Mesothelial cell of epicardium (in vitro differentiated cells): ENCODE data around the gene ARMC9. TPM values are rescaled to one million over a fixed set of nuclear protein-coding genes. Genes with fewer than 3 reads are reported as not detected.
"Not testable (repeated sequence)": the region's sequence is repeated elsewhere in the genome, so short reads cannot be mapped to it uniquely, and the experiment has no call there.

Experiments
- DNase-seq, 2 experiments: peaks; one replicate each; pipeline ENCODE4 v3.0.0; 2021; ENCODE audit warnings: low spot score in 2 of 2; ENCODE audit not compliant: unreplicated experiment in 2 of 2
- H3K27ac Mint-ChIP-seq: 2 replicates; pipeline ENCODE4 v1.8.0; 2021; ENCODE audit warnings: mixed read lengths
- H3K27me3 Mint-ChIP-seq: 2 replicates; pipeline ENCODE4 v1.8.0; 2021; ENCODE audit warnings: low read depth, mixed read lengths
- H3K36me3 Mint-ChIP-seq: 2 replicates; pipeline ENCODE4 v1.8.0; 2021; ENCODE audit warnings: mixed read lengths
- H3K4me1 Mint-ChIP-seq: 2 replicates; pipeline ENCODE4 v1.8.0; 2021; ENCODE audit warnings: mixed read lengths
- H3K4me3 Mint-ChIP-seq: 2 replicates; pipeline ENCODE4 v1.8.0; 2021; ENCODE audit warnings: mild to moderate bottlenecking, moderate library complexity, mixed read lengths
- H3K9me3 Mint-ChIP-seq: 2 replicates; pipeline ENCODE4 v1.8.0; 2021; ENCODE audit warnings: mixed read lengths
- CTCF ChIP-seq: fragments of 200-600 bp; sonication (generic); IDR thresholded peaks from one replicate; pipeline ENCODE4 v1.5.0; 2021; ENCODE audit warnings: antibody characterized with exemption; ENCODE audit not compliant: unreplicated experiment
- total RNA-seq: library from RNA; stranded (reverse); gene quantifications from 3 replicates; pipeline ENCODE4 v1.2.1, GENCODE V29; 2021

ARMC9 gene
- total RNA-seq, 1 donor from 2014 or later = 52.3 TPM

- H3K9me3 Mint-ChIP-seq = no peaks in the 10 kb centered on the region
- H3K27me3 Mint-ChIP-seq = no peaks in the 10 kb centered on the region
- H3K4me3 Mint-ChIP-seq = no peak overlapping the region
- TF ChIP-seq CTCF = no peak
- no peak for DNase-seq
- peak overlapping the region; percentile 30 for H3K27ac Mint-ChIP-seq
- H3K36me3 Mint-ChIP-seq = peaks cover 15% of the 10 kb centered on the region
- H3K4me1 Mint-ChIP-seq = no peaks in the 10 kb centered on the region
Measured at GRCh38 chr2:231298091-231298490, 99.7 kb downstream of the ARMC9 start.

- H3K9me3 Mint-ChIP-seq = no peaks in the 10 kb centered on the region
- TF ChIP-seq CTCF = no peak
- no peaks in the 10 kb centered on the region for H3K27me3 Mint-ChIP-seq
- DNase-seq = no peak
- H3K4me1 Mint-ChIP-seq = no peaks in the 10 kb centered on the region
- no peak overlapping the region for H3K4me3 Mint-ChIP-seq
- H3K27ac Mint-ChIP-seq = no peak overlapping the region
- H3K36me3 Mint-ChIP-seq = peaks cover 15% of the 10 kb centered on the region
Measured at GRCh38 chr2:231299267-231299666, 100.8 kb downstream of the ARMC9 start.

GRCh38 chr2:231300020-231300721 is 101.7 kb downstream of the ARMC9 start:
- peaks cover 13% of the 10 kb centered on the region for H3K36me3 Mint-ChIP-seq
- no peak for DNase-seq

GRCh38 chr2:231300722-231301076 is 102.3 kb downstream of the ARMC9 start:
- no peak overlapping the region for H3K27ac Mint-ChIP-seq
- no peaks in the 10 kb centered on the region for H3K4me1 Mint-ChIP-seq
- no peak for DNase-seq
- H3K4me3 Mint-ChIP-seq = no peak overlapping the region
- H3K27me3 Mint-ChIP-seq = no peaks in the 10 kb centered on the region
- peaks cover 18% of the 10 kb centered on the region for H3K36me3 Mint-ChIP-seq
- no peak for TF ChIP-seq CTCF
- H3K9me3 Mint-ChIP-seq = no peaks in the 10 kb centered on the region

More at GRCh38 chr2:231300020-231300721, 101.7 kb downstream of the ARMC9 start:
- no peak overlapping the region for H3K4me3 Mint-ChIP-seq
- no peak for TF ChIP-seq CTCF
- no peaks in the 10 kb centered on the region for H3K9me3 Mint-ChIP-seq
- H3K27me3 Mint-ChIP-seq = no peaks in the 10 kb centered on the region
- no peaks in the 10 kb centered on the region for H3K4me1 Mint-ChIP-seq
- H3K27ac Mint-ChIP-seq = no peak overlapping the region

GRCh38 chr2:231304259-231304658 is 105.8 kb downstream of the ARMC9 start:
- peaks cover 16% of the 10 kb centered on the region for H3K36me3 Mint-ChIP-seq
- not testable (repeated sequence) for H3K27me3 Mint-ChIP-seq, H3K27ac Mint-ChIP-seq, H3K4me3 Mint-ChIP-seq, H3K4me1 Mint-ChIP-seq, H3K9me3 Mint-ChIP-seq, DNase-seq

- Mint-ChIP-seq H3K36me3 (peaks cover 16% of the 10 kb centered on the region), H3K27ac (no peak overlapping the region), H3K27me3 (no peaks in the 10 kb centered on the region), H3K4me1 (no peaks in the 10 kb centered on the region), H3K9me3 (no peaks in the 10 kb centered on the region), H3K4me3 (no peak overlapping the region)
- TF ChIP-seq CTCF = no peak
- DNase-seq = no peak
Measured at GRCh38 chr2:231305221-231305620, 106.8 kb downstream of the ARMC9 start.
